B cell (primary cell): ENCODE results near the gene EEA1. TPM values are rescaled to one million over a fixed set of nuclear protein-coding genes. Genes with fewer than 3 reads are reported as not detected.

ENCODE experiments used
- ATAC-seq: fragments of 200-7000 bp; cut with Tn5 transposase; one replicate; pipeline ENCODE4 v1.10.0; 2021; ENCODE audit warnings: low read depth, mild to moderate bottlenecking, moderate number of reproducible peaks, moderate library complexity
- CTCF ChIA-PET: fragments of 350-600 bp; sonication (Branson Sonifier 250); formaldehyde crosslinking; loops from one replicate; lab custom pipeline; 2021; ENCODE audit warnings: antibody characterized with exemption, inconsistent platforms; lab: Charles Lee
- POLR2A ChIA-PET: fragments of 350-600 bp; sonication (Branson Sonifier 250); formaldehyde crosslinking; loops from one replicate; lab custom pipeline; 2021; ENCODE audit warnings: antibody characterized with exemption; lab: Charles Lee
- DNase-seq: peaks from one replicate; pipeline ENCODE4 v3.0.0; 2013
- H2AFZ ChIP-seq: 2 replicates; pipeline ENCODE4 v1.6.1; 2012; ENCODE audit warnings: mild to moderate bottlenecking, low read depth, low read length; ENCODE audit not compliant: insufficient read depth, poor library complexity, severe bottlenecking
- H3K27ac ChIP-seq, 2 donors: 1 replicate in 1 of 2; 2 replicates in 1 of 2; pipeline ENCODE4 v1.5.1; 2012 to 2013; ENCODE audit warnings: low read length in 2 of 2, mild to moderate bottlenecking in 2 of 2, moderate library complexity in 1 of 2
- H3K27me3 ChIP-seq, 4 experiments: fragments of 200-600 bp in 1 of 4; sonication (generic) in 1 of 4; replicated peaks in 1 of 4; 1 replicate in 2 of 4; 2 replicates in 2 of 4; pipeline versions ENCODE4 v1.6.1 to v1.7.0; 2013 to 2016; ENCODE audit warnings: low read length in 3 of 4, mild to moderate bottlenecking in 2 of 4, mixed read lengths in 1 of 4, moderate library complexity in 1 of 4; ENCODE audit not compliant: insufficient read depth in 4 of 4, control insufficient read depth in 3 of 4; ENCODE audit errors: control extremely low read depth in 1 of 4
- H3K36me3 ChIP-seq, 2 experiments: replicated peaks in 1 of 2; 1 replicate in 1 of 2; 2 replicates in 1 of 2; pipeline versions ENCODE4 v1.6.1 to v1.7.1; 2013; ENCODE audit warnings: low read length in 1 of 2; ENCODE audit not compliant: insufficient read depth in 2 of 2, control insufficient read depth in 1 of 2; ENCODE audit errors: control extremely low read depth in 1 of 2, extremely low read depth in 1 of 2
- H3K4me1 ChIP-seq, 2 donors: fragments of 200-600 bp in 1 of 2; sonication (generic) in 1 of 2; 1 replicate in 1 of 2; 2 replicates in 1 of 2; pipeline versions ENCODE4 v1.5.1 to v1.6.1; 2013 to 2017; ENCODE audit warnings: low read length in 2 of 2; ENCODE audit not compliant: control insufficient read depth in 2 of 2, insufficient read depth in 2 of 2
- H3K4me2 ChIP-seq: replicated peaks from 2 replicates; pipeline ENCODE3; 2012; ENCODE audit warnings: mild to moderate bottlenecking, low read depth, low read length; ENCODE audit not compliant: poor library complexity, severe bottlenecking
- H3K4me3 ChIP-seq, 5 experiments: fragments of 200-600 bp in 1 of 5; sonication (generic) in 1 of 5; 1 replicate in 3 of 5; 2 replicates in 2 of 5; pipeline versions ENCODE4 v1.5.1 to v1.7.0; 2011 to 2016; ENCODE audit warnings: low read length in 4 of 5, mild to moderate bottlenecking in 4 of 5, low read depth in 2 of 5, control low read depth in 1 of 5, moderate library complexity in 1 of 5; ENCODE audit not compliant: insufficient read depth in 1 of 5; ENCODE audit errors: control extremely low read depth in 1 of 5, extremely low read depth in 1 of 5
- H3K79me2 ChIP-seq: fragments of 200-600 bp; sonication (generic); one replicate; pipeline ENCODE4 v1.6.0; 2016; ENCODE audit warnings: low read length; ENCODE audit not compliant: control insufficient read depth, insufficient read depth
- H3K9ac ChIP-seq: fragments of 200-600 bp; sonication (generic); 2 replicates; pipeline ENCODE4 v1.6.1; 2017; ENCODE audit warnings: mild to moderate bottlenecking, low read length, moderate library complexity
- H3K9me3 ChIP-seq, 3 donors: one replicate each; pipeline versions ENCODE4 v1.6.1 to v1.7.1; 2013; ENCODE audit warnings: low read length in 2 of 3; ENCODE audit not compliant: control insufficient read depth in 2 of 3, insufficient read depth in 1 of 3; ENCODE audit errors: control extremely low read depth in 1 of 3
- H4K20me1 ChIP-seq: 2 replicates; pipeline ENCODE4 v1.6.0; 2012; ENCODE audit warnings: mild to moderate bottlenecking, low read length; ENCODE audit not compliant: insufficient read depth, control insufficient read depth, poor library complexity, severe bottlenecking
- H3K27ac Mint-ChIP-seq: one replicate; pipeline ENCODE4 v1.8.0; 2021; ENCODE audit warnings: mixed read lengths
- H3K27me3 Mint-ChIP-seq: one replicate; pipeline ENCODE4 v1.8.0; 2021; ENCODE audit warnings: mixed read lengths
- H3K4me1 Mint-ChIP-seq: one replicate; pipeline ENCODE4 v1.8.0; 2021; ENCODE audit warnings: mixed read lengths
- H3K4me3 Mint-ChIP-seq: one replicate; pipeline ENCODE4 v1.8.0; 2021; ENCODE audit warnings: mixed read lengths
- H3K9me3 Mint-ChIP-seq: one replicate; pipeline ENCODE4 v1.8.0; 2022; ENCODE audit warnings: mixed read lengths; ENCODE audit not compliant: insufficient read depth
- CTCF ChIP-seq: fragments of 200-600 bp; IDR thresholded peaks from one replicate; pipeline ENCODE4 v1.8.0; 2022; ENCODE audit warnings: antibody characterized with exemption, mild to moderate bottlenecking
- EZH2 ChIP-seq: IDR thresholded peaks from 2 replicates; pipeline ENCODE4 v1.6.1; 2012; ENCODE audit warnings: borderline replicate concordance, low read depth, mild to moderate bottlenecking, moderate library complexity, low read length; ENCODE audit not compliant: insufficient read depth, poor library complexity, severe bottlenecking
- WGBS: methylation state at CpG from one replicate; pipeline ENCODE4 v1.1.5; 2013; ENCODE audit warnings: missing lambda C conversion rate; ENCODE audit not compliant: insufficient coverage; 5-methylcytosine and 5-hydroxymethylcytosine counted together
- intact Hi-C: fragments of 100-400 bp; cut with micrococcal nuclease; formaldehyde crosslinking; loops from one replicate; pipeline ENCODE4 v1.10.0; 2022
- polyA plus RNA-seq: library from polyadenylated mRNA; depleted of rRNA; stranded (reverse); fragments of >200 nt; gene quantifications from 2 replicates; pipeline ENCODE4 v1.2.3, GENCODE V29; 2012
- total RNA-seq, 2 donors: library from RNA; stranded (reverse); fragments of 120-200 nt in 1 of 2; gene quantifications; 1 replicate in 1 of 2; 2 replicates in 1 of 2; pipeline versions ENCODE4 v1.2.3 to v1.2.4, GENCODE V29; 2013 to 2022

Gene EEA1
- total and polyA plus RNA-seq, 2 donors (not counting 1 experiment from before 2014, with no cell fraction given): 1.8 to 26.3 TPM

GRCh38 chr12:92779902-92780301 is 149.2 kb downstream of the EEA1 start:
- Histone ChIP-seq H3K27ac (no peak overlapping the region), H3K27me3 (no peaks in the 10 kb centered on the region), H4K20me1 (no peaks in the 10 kb centered on the region), H3K36me3 (peaks cover 12 to 41% of the 10 kb centered on the region in 2 experiments), H2AFZ (no peak overlapping the region), H3K4me3 (no peak overlapping the region), H3K9ac (no peak overlapping the region), H3K4me1 (no peaks in the 10 kb centered on the region), H3K4me2 (no peak overlapping the region), H3K79me2 (no peaks in the 10 kb centered on the region), H3K9me3 (no peaks in the 10 kb centered on the region)
- WGBS: no CpG with 5 or more reads among the region's 1 CpG
- no peaks in the 10 kb centered on the region for H3K4me1 Mint-ChIP-seq
- no peaks in the 10 kb centered on the region for H3K27me3 Mint-ChIP-seq
- POLR2A ChIA-PET: no interaction called here
- H3K27ac Mint-ChIP-seq: no peak overlapping the region
- no peak for DNase-seq
- intact Hi-C loops: loop anchor here (10.0 kb wide), 2 partner anchors 705 to 1415 kb away; no protein-coding TSS in a partner anchor
- no peak overlapping the region for H3K4me3 Mint-ChIP-seq
- no peaks in the 10 kb centered on the region for H3K9me3 Mint-ChIP-seq
- TF ChIP-seq EZH2 (no peak), CTCF (no peak)
- CTCF ChIA-PET: no interaction called here
- no peak for ATAC-seq

- ChIA-PET POLR2A (no interaction called here), CTCF (interaction anchor here (0.9 to 1.3 kb wide), 2 partner anchors 8 to 54 kb away, joined by 3 read pairs; no protein-coding TSS in a partner anchor)
- H3K4me3 Mint-ChIP-seq: no peak overlapping the region
Measured at GRCh38 chr12:92778525-92778924, 150.6 kb downstream of the EEA1 start.

More at GRCh38 chr12:92778525-92778924, 150.6 kb downstream of the EEA1 start:
- Mint-ChIP-seq H3K27ac (no peak overlapping the region), H3K27me3 (no peaks in the 10 kb centered on the region), H3K4me1 (no peaks in the 10 kb centered on the region), H3K9me3 (no peaks in the 10 kb centered on the region)
- Histone ChIP-seq H3K9me3 (no peaks in the 10 kb centered on the region), H3K4me3 (no peak overlapping the region), H3K36me3 (peaks cover 12 to 41% of the 10 kb centered on the region in 2 experiments), H3K27ac (no peak overlapping the region), H2AFZ (no peak overlapping the region), H3K79me2 (no peaks in the 10 kb centered on the region), H4K20me1 (no peaks in the 10 kb centered on the region), H3K4me1 (no peaks in the 10 kb centered on the region), H3K27me3 (no peaks in the 10 kb centered on the region), H3K4me2 (no peak overlapping the region), H3K9ac (no peak overlapping the region)
- no CpG with 5 or more reads among the region's 3 CpGs for WGBS
- TF ChIP-seq EZH2: no peak
- no peak for TF ChIP-seq CTCF
- intact Hi-C loops: no loop called here
- no peak for DNase-seq
- no peak for ATAC-seq
